Left ventricle myocardium inferior (tissue), 1 donor: ENCODE results near the gene NSUN6. TPM values are rescaled to one million over a fixed set of nuclear protein-coding genes. Genes with fewer than 3 reads are reported as not detected.
"Not testable (repeated sequence)": the region's sequence is repeated elsewhere in the genome, so short reads cannot be mapped to it uniquely, and the experiment has no call there.

Experiments used
- DNase-seq: peaks from one replicate; pipeline ENCODE4 v3.0.0-alpha.2; 2020
- H3K27ac ChIP-seq: fragments of 200-600 bp; replicated peaks from 2 replicates; pipeline ENCODE4 v1.8.0; 2021
- H3K27me3 ChIP-seq: fragments of 200-600 bp; 2 replicates; pipeline ENCODE4 v1.8.0; 2021; ENCODE audit warnings: low read depth
- H3K36me3 ChIP-seq: fragments of 200-600 bp; 2 replicates; pipeline ENCODE4 v1.8.0; 2021
- H3K4me1 ChIP-seq: fragments of 200-600 bp; 2 replicates; pipeline ENCODE4 v1.8.0; 2021
- H3K4me3 ChIP-seq: fragments of 200-600 bp; 2 replicates; pipeline ENCODE4 v1.8.0; 2021; ENCODE audit warnings: mild to moderate bottlenecking, moderate library complexity
- H3K9me3 ChIP-seq: fragments of 200-600 bp; replicated peaks from 2 replicates; pipeline ENCODE4 v1.8.0; 2021
- intact Hi-C: fragments of 100-400 bp; cut with micrococcal nuclease; formaldehyde crosslinking; loops from one replicate; pipeline ENCODE4 v1.11.0; 2022
- total RNA-seq: library from RNA; stranded (reverse); fragmentation: NEBNext Ultra II Directional; extraction: Animal tissue kit (Norgen Biotek cat#: 25700); gene quantifications from one replicate; pipeline ENCODE4 v1.2.1, GENCODE V29; 2021
- TF ChIP-seq, protein P1 (sequence below): fragments of 200-600 bp; IDR thresholded peaks from 2 replicates; pipeline ENCODE4 v1.8.0; 2021; ENCODE audit warnings: antibody characterized with exemption, mild to moderate bottlenecking, borderline replicate concordance
- donor health status: DM: no; HTN: yes; CAD: no; lungs with severe emphysema.

The NSUN6 gene
- total RNA-seq, 1 donor from 2014 or later = 7.9 TPM

DNA sequence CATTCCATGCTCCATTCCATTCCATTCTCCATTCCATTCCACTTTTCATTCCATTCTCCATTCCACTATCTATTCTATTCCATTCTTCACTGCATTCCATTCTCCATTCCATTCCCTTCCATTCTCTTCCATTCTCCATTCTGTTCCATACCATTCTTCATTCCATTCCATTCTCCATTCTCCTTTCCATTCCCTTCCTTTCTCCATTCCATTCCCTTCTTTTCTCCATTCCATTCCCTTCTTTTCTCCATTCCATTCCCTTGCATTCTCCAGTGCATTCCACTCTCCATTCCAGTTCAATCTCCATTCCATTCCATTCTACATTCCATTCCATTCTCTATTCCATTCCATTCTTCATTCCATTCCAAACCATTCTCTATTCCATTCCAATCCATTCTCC is 80.3 kb downstream of the NSUN6 start:
- peaks cover 6% of the 10 kb centered on the region for H3K36me3 ChIP-seq
- TF ChIP-seq, protein P1, sequence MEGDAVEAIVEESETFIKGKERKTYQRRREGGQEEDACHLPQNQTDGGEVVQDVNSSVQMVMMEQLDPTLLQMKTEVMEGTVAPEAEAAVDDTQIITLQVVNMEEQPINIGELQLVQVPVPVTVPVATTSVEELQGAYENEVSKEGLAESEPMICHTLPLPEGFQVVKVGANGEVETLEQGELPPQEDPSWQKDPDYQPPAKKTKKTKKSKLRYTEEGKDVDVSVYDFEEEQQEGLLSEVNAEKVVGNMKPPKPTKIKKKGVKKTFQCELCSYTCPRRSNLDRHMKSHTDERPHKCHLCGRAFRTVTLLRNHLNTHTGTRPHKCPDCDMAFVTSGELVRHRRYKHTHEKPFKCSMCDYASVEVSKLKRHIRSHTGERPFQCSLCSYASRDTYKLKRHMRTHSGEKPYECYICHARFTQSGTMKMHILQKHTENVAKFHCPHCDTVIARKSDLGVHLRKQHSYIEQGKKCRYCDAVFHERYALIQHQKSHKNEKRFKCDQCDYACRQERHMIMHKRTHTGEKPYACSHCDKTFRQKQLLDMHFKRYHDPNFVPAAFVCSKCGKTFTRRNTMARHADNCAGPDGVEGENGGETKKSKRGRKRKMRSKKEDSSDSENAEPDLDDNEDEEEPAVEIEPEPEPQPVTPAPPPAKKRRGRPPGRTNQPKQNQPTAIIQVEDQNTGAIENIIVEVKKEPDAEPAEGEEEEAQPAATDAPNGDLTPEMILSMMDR = no peak
- H3K4me1 ChIP-seq = no peaks in the 10 kb centered on the region
- H3K27me3 ChIP-seq = no peaks in the 10 kb centered on the region
- H3K9me3 ChIP-seq = peaks cover 22% of the 10 kb centered on the region
- DNase-seq = no peak
- H3K27ac ChIP-seq = no peak overlapping the region
- intact Hi-C loops = no loop called here
- no peak overlapping the region for H3K4me3 ChIP-seq

DNA sequence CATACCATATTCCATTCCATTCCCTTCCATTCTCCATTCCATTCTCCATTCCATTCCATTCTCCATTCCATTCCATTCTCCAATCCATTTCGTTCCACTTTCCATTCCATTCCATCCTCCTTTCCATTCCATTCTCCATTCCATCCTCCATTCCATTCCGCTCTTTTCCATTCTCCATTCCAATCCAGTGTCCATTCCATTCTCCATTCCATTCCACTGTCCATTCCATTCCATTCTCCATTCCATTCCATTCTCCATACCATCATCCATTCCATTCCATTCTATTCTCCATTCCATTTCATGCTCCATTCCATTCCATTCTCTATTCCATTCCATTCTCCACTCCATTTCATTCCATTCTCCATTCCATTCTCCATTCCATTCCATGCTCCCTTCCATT is 81.0 kb downstream of the NSUN6 start:
- DNase-seq, intact Hi-C loops, H3K27me3 ChIP-seq, H3K36me3 ChIP-seq, H3K27ac ChIP-seq, H3K4me1 ChIP-seq, H3K4me3 ChIP-seq: not testable (repeated sequence)
- peaks cover 28% of the 10 kb centered on the region for H3K9me3 ChIP-seq

DNA sequence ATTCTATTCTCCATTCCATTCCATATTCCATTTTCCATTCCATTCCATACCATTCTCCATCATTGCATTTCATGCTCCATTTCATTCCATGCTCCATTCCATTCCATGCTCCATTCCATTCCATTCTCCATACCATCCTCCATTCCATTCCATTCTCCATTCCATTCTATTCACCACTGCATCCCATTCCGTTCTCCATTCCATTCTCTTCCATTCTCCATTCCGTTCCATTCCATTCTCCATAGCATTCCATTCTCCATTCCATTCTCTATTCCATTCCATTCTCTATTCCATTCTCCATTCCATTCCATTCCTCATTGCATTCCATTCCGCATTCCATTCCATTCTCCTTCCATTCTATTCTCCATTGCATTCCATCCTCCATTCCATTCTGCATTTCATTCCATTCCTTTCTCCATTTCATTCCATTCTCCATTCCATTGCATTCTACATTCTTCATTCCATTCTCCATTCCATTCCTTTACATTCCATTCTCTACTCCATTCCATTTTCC is 84.0 kb downstream of the NSUN6 start:
- no peaks in the 10 kb centered on the region for H3K27me3 ChIP-seq
- H3K9me3 ChIP-seq = peaks cover 55% of the 10 kb centered on the region
- intact Hi-C loops = no loop called here
- no peak for DNase-seq
- H3K4me3 ChIP-seq = no peak overlapping the region
- TF ChIP-seq, protein P1 = no peak
- H3K27ac ChIP-seq = no peak overlapping the region
- no peaks in the 10 kb centered on the region for H3K4me1 ChIP-seq
- peaks cover 10% of the 10 kb centered on the region for H3K36me3 ChIP-seq

DNA sequence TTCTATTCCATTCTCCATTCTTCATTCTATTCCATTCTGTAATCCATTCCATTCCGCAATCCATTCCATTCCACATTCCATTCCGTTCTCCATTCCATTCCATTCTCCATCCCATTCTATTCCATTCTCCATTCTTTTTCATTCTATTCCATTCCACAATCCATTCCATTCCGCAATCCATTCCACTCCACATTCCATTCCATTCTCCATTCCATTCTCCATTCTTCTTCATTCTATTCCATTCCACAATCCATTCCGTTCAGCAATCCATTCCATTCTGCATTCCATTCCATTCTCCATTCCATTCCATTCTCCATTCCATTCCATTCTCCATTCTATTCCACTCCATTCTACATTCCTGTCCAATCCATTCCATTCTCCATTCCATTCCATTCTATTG is 85.2 kb downstream of the NSUN6 start:
- H3K27me3 ChIP-seq = no peaks in the 10 kb centered on the region
- peaks cover 20% of the 10 kb centered on the region for H3K36me3 ChIP-seq
- DNase-seq = no peak
- intact Hi-C loops = no loop called here
- TF ChIP-seq, protein P1 = no peak
- H3K9me3 ChIP-seq = peaks cover 65% of the 10 kb centered on the region
- no peak overlapping the region for H3K4me3 ChIP-seq
- no peak overlapping the region for H3K27ac ChIP-seq
- no peaks in the 10 kb centered on the region for H3K4me1 ChIP-seq

DNA sequence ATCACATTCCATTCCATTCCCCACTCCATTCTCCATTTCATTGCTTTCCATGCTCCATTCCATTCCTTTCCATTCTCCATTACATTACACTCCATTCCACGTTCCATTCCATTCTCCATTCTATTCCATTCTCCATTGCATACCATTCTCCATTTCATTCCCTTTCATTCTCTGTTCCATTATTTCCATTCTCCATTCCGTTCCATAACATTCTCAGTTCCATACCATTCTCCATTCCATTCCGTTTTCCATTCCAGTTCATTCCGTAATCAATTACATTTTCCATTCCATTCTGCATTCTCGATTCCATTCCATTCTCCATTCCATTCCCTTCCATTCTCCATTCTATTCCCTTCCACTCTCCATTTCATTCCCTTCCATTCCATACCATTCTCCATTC is 86.4 kb downstream of the NSUN6 start:
- Histone ChIP-seq H3K4me1 (no peaks in the 10 kb centered on the region), H3K27ac (no peak overlapping the region), H3K36me3 (peaks cover 24% of the 10 kb centered on the region), H3K9me3 (peaks cover 69% of the 10 kb centered on the region), H3K27me3 (no peaks in the 10 kb centered on the region), H3K4me3 (no peak overlapping the region)
- intact Hi-C loops = no loop called here
- TF ChIP-seq, protein P1 = no peak
- no peak for DNase-seq

DNA sequence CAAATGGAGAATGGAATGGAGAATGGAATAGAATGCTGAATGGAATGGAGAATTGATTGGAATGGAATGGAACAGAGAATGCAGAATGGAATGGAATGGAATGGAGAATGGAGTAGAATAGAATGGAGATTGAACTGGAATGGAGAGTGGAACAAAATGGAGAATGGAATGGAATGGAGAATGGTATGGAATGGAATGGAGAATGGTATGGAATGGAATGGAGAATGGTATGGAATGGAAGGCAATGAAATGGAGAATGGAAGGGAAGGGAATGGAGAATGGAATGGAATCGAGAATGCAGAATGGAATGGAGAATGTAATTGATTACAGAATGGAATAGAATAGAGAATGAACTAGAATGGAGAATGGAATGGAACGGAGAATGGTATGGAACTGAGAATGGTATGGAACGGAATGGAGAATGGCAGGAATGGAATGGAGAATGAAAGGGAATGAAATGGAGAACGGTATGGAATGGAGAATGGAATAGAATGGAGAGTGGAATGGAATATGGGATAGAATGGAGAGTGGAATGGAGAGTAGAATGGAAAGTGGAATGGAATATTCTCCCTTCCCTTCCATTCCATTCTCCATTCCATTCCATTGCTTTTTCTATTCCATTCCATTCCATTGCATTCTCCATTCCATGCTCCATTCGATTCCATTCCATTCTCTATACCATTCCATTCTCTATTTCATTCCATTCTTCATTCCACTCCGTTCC is 88.2 kb downstream of the NSUN6 start:
- TF ChIP-seq, protein P1 = no peak
- no peaks in the 10 kb centered on the region for H3K27me3 ChIP-seq
- H3K27ac ChIP-seq = no peak overlapping the region
- DNase-seq = no peak
- intact Hi-C loops = no loop called here
- H3K9me3 ChIP-seq = peaks cover 80% of the 10 kb centered on the region
- H3K36me3 ChIP-seq = peaks cover 41% of the 10 kb centered on the region
- H3K4me3 ChIP-seq = no peak overlapping the region
- no peaks in the 10 kb centered on the region for H3K4me1 ChIP-seq
